H9 (cell line): ENCODE results near the gene ZNF217. TPM values are rescaled to one million over a fixed set of nuclear protein-coding genes. Genes with fewer than 3 reads are reported as not detected.

Source experiments
- DNase-seq: peaks from one replicate; pipeline ENCODE4 v3.0.0-alpha.2; 2017
- H2AFZ ChIP-seq: one replicate; pipeline ENCODE4 v1.6.1; 2013; ENCODE audit warnings: mild to moderate bottlenecking, low read length, control low read depth, moderate library complexity
- H2AK5ac ChIP-seq: 2 replicates; pipeline ENCODE4 v1.6.1; 2013; ENCODE audit warnings: low read length, control low read depth, mixed read lengths; ENCODE audit not compliant: insufficient read length
- H2BK120ac ChIP-seq: one replicate; pipeline ENCODE4 v1.6.1; 2013; ENCODE audit warnings: low read depth, mild to moderate bottlenecking, low read length, control low read depth, inconsistent platforms; ENCODE audit not compliant: poor library complexity, severe bottlenecking
- H2BK12ac ChIP-seq: 2 replicates; pipeline ENCODE4 v1.6.1; 2013; ENCODE audit warnings: low read length, control low read depth, mixed read lengths, low read depth; ENCODE audit not compliant: insufficient read length
- H2BK15ac ChIP-seq: 2 replicates; pipeline ENCODE4 v1.6.1; 2013; ENCODE audit warnings: low read depth, low read length, control low read depth
- H2BK20ac ChIP-seq: one replicate; pipeline ENCODE4 v1.6.1; 2013; ENCODE audit warnings: low read depth, mild to moderate bottlenecking, low read length, control low read depth, inconsistent platforms; ENCODE audit not compliant: poor library complexity, severe bottlenecking
- H2BK5ac ChIP-seq: 2 replicates; pipeline ENCODE4 v1.6.1; 2013; ENCODE audit warnings: low read length, control low read depth, mixed read lengths; ENCODE audit not compliant: insufficient read length
- H3K14ac ChIP-seq: 2 replicates; pipeline ENCODE4 v1.6.1; 2013; ENCODE audit warnings: low read length, control low read depth; ENCODE audit not compliant: insufficient read depth
- H3K18ac ChIP-seq: 2 replicates; pipeline ENCODE4 v1.6.1; 2013; ENCODE audit warnings: low read depth, mild to moderate bottlenecking, mixed read lengths, low read length, control low read depth; ENCODE audit not compliant: insufficient read length
- H3K23ac ChIP-seq: 2 replicates; pipeline ENCODE4 v1.6.1; 2013; ENCODE audit warnings: low read length, control low read depth, mixed read lengths, low read depth; ENCODE audit not compliant: insufficient read length
- H3K23me2 ChIP-seq: 2 replicates; pipeline ENCODE4 v1.6.1; 2013; ENCODE audit warnings: low read depth, mild to moderate bottlenecking, mixed read lengths, low read length, control low read depth; ENCODE audit not compliant: insufficient read length, poor library complexity, severe bottlenecking
- H3K27ac ChIP-seq: 2 replicates; pipeline ENCODE4 v1.5.1; 2013; ENCODE audit warnings: low read length, control low read depth, mixed read lengths, low read depth; ENCODE audit not compliant: insufficient read length
- H3K27me3 ChIP-seq: 2 replicates; pipeline ENCODE4 v1.6.1; 2013; ENCODE audit warnings: low read length, control low read depth, inconsistent platforms; ENCODE audit not compliant: insufficient read depth
- H3K4ac ChIP-seq: 2 replicates; pipeline ENCODE4 v1.6.1; 2013; ENCODE audit warnings: low read depth, mild to moderate bottlenecking, control low read depth, inconsistent platforms, low read length, moderate library complexity
- H3K4me1 ChIP-seq: 2 replicates; pipeline ENCODE4 v1.6.1; 2013; ENCODE audit warnings: low read length, control low read depth, inconsistent platforms; ENCODE audit not compliant: insufficient read depth
- H3K4me2 ChIP-seq: 2 replicates; pipeline ENCODE4 v1.6.1; 2013; ENCODE audit warnings: low read length, control low read depth, mixed read lengths; ENCODE audit not compliant: insufficient read length, insufficient read depth
- H3K56ac ChIP-seq: 2 replicates; pipeline ENCODE4 v1.6.1; 2013; ENCODE audit warnings: low read depth, mild to moderate bottlenecking, mixed read lengths, low read length, control low read depth; ENCODE audit not compliant: insufficient read length
- H3K79me1 ChIP-seq: 2 replicates; pipeline ENCODE4 v1.6.1; 2013; ENCODE audit warnings: low read depth, mild to moderate bottlenecking, moderate library complexity, low read length, control low read depth, inconsistent platforms; ENCODE audit not compliant: insufficient read depth, poor library complexity, severe bottlenecking
- H3K79me2 ChIP-seq: 2 replicates; pipeline ENCODE4 v1.6.1; 2013; ENCODE audit warnings: low read length, control low read depth, inconsistent platforms; ENCODE audit not compliant: insufficient read depth
- H3K9ac ChIP-seq: 2 replicates; pipeline ENCODE4 v1.6.1; 2013; ENCODE audit warnings: low read length, control low read depth, mixed read lengths; ENCODE audit not compliant: insufficient read length; ENCODE audit errors: extremely low read depth
- H3K9me3 ChIP-seq: one replicate; pipeline ENCODE4 v1.6.1; 2013; ENCODE audit warnings: low read depth, low read length, inconsistent platforms; ENCODE audit not compliant: control insufficient read depth
- H3T11ph ChIP-seq: one replicate; pipeline ENCODE4 v1.6.1; 2013; ENCODE audit warnings: mild to moderate bottlenecking, low read length, control low read depth, inconsistent platforms
- H4K20me1 ChIP-seq: one replicate; pipeline ENCODE4 v1.6.1; 2013; ENCODE audit not compliant: control insufficient read depth, insufficient read length, insufficient read depth
- H4K5ac ChIP-seq: 2 replicates; pipeline ENCODE4 v1.6.1; 2013; ENCODE audit warnings: low read depth, mild to moderate bottlenecking, mixed read lengths, low read length, control low read depth; ENCODE audit not compliant: insufficient read length
- H4K8ac ChIP-seq: replicated peaks from 2 replicates; pipeline ENCODE4 v1.6.1; 2013; ENCODE audit warnings: low read length, control low read depth, mixed read lengths, low read depth; ENCODE audit not compliant: insufficient read length
- H4K91ac ChIP-seq: 2 replicates; pipeline ENCODE4 v1.6.1; 2013; ENCODE audit warnings: low read depth, mild to moderate bottlenecking, moderate library complexity, mixed read lengths, low read length, control low read depth; ENCODE audit not compliant: insufficient read length
- H3K27ac Mint-ChIP-seq, 3 experiments: 2 replicates in 2 of 3; 3 replicates in 1 of 3; pipeline ENCODE4 v1.8.0; 2020 to 2021; ENCODE audit warnings: mixed read lengths in 3 of 3, mild to moderate bottlenecking in 1 of 3, moderate library complexity in 1 of 3
- H3K27me3 Mint-ChIP-seq: 2 replicates; pipeline ENCODE4 v1.8.0; 2021; ENCODE audit warnings: low read depth, mild to moderate bottlenecking, moderate library complexity, mixed read lengths
- H3K36me3 Mint-ChIP-seq, 3 experiments: 2 replicates in 2 of 3; 3 replicates in 1 of 3; pipeline ENCODE4 v1.8.0; 2020 to 2021; ENCODE audit warnings: low read depth in 3 of 3, mixed read lengths in 3 of 3; ENCODE audit not compliant: insufficient read depth in 1 of 3
- H3K4me1 Mint-ChIP-seq, 2 experiments: 2 replicates each; pipeline ENCODE4 v1.8.0; 2020; ENCODE audit warnings: mixed read lengths in 2 of 2
- H3K4me3 Mint-ChIP-seq, 2 experiments: 2 replicates in 1 of 2; 3 replicates in 1 of 2; pipeline ENCODE4 v1.8.0; 2020 to 2021; ENCODE audit warnings: mild to moderate bottlenecking in 2 of 2, mixed read lengths in 2 of 2, moderate library complexity in 1 of 2
- H3K9me3 Mint-ChIP-seq, 2 experiments: 2 replicates in 1 of 2; 3 replicates in 1 of 2; pipeline ENCODE4 v1.8.0; 2020; ENCODE audit warnings: mild to moderate bottlenecking in 2 of 2, mixed read lengths in 2 of 2, moderate library complexity in 1 of 2
- CTCF ChIP-seq: fragments of 200-600 bp; sonication (generic); conservative IDR thresholded peaks from 3 replicates; pipeline ENCODE4 v1.8.0; 2021; ENCODE audit warnings: antibody characterized with exemption, mild to moderate bottlenecking
- WGBS: extraction: QIAGEN DNeasy Blood & Tissue Kit; methylation state at CpG from one replicate; pipeline ENCODE4 v1.1.7; 2013; ENCODE audit warnings: missing lambda C conversion rate, low lambda C conversion rate, mixed read lengths; ENCODE audit not compliant: insufficient read length; ENCODE audit errors: extremely low coverage; 5-methylcytosine and 5-hydroxymethylcytosine counted together
- total RNA-seq: library from RNA; stranded (reverse); gene quantifications from 2 replicates; pipeline ENCODE4 v1.2.1, GENCODE V29; 2021

ZNF217 gene
- total RNA-seq, 1 experiment from 2014 or later: 82.8 TPM

GRCh38 chr20:53529658-53530057 is 64.0 kb downstream of the ZNF217 start:
- H3K18ac ChIP-seq: no peak overlapping the region
- no peak overlapping the region for H2AFZ ChIP-seq
- H3K4me2 ChIP-seq: no peak overlapping the region
- DNase-seq: no peak
- no peak overlapping the region for H2BK15ac ChIP-seq
- H3K27ac ChIP-seq: no peak overlapping the region
- H3K4ac ChIP-seq: no peak overlapping the region
- no peak overlapping the region for H2BK20ac ChIP-seq
- H2BK5ac ChIP-seq: no peak overlapping the region
- TF ChIP-seq CTCF: no peak; the same call in 2 of the 3 replicates
- H2BK120ac ChIP-seq: no peak overlapping the region
- no peak overlapping the region for H2AK5ac ChIP-seq
- H4K20me1 ChIP-seq: no peaks in the 10 kb centered on the region
- Mint-ChIP-seq H3K27me3 (no peaks in the 10 kb centered on the region), H3K36me3 (no peaks in the 10 kb centered on the region), H3K9me3 (no peaks in the 10 kb centered on the region), H3K4me3 (no peak overlapping the region), H3K27ac (no peak overlapping the region), H3K4me1 (no peaks in the 10 kb centered on the region)
- no peaks in the 10 kb centered on the region for H3K23me2 ChIP-seq
- H3K79me1 ChIP-seq: no peaks in the 10 kb centered on the region
- H3K27me3 ChIP-seq: no peaks in the 10 kb centered on the region
- no CpG with 5 or more reads among the region's 5 CpGs for WGBS
- no peak overlapping the region for H3T11ph ChIP-seq
- no peaks in the 10 kb centered on the region for H3K79me2 ChIP-seq
- no peak overlapping the region for H3K23ac ChIP-seq
- no peaks in the 10 kb centered on the region for H3K9me3 ChIP-seq
- H4K91ac ChIP-seq: no peak overlapping the region
- H3K4me1 ChIP-seq: no peaks in the 10 kb centered on the region
- H3K9ac ChIP-seq: no peak overlapping the region
- no peak overlapping the region for H2BK12ac ChIP-seq
- H4K8ac ChIP-seq: no peak overlapping the region
- no peak overlapping the region for H4K5ac ChIP-seq
- H3K56ac ChIP-seq: no peak overlapping the region
- no peak overlapping the region for H3K14ac ChIP-seq
